ENCODE data around the gene AGBL1. TPM values are rescaled to one million over a fixed set of nuclear protein-coding genes. Genes with fewer than 3 reads are reported as not detected.

Gene AGBL1
- total RNA-seq, 1 experiment from 2014 or later, result not detected

- H2AFZ ChIP-seq, result no peak overlapping the region
- H3K27ac ChIP-seq, result no peak overlapping the region
- no peaks in the 10 kb centered on the region for H4K20me1 ChIP-seq (ENCODE audit: insufficient read depth)
- H3K36me3 ChIP-seq (ENCODE audit: low read depth), result no peaks in the 10 kb centered on the region
- H3K4me2 ChIP-seq, result no peak overlapping the region
- H3F3A ChIP-seq (ENCODE audit: insufficient read depth, low read depth), result no peaks in the 10 kb centered on the region
- no TSS peak for BruUV-seq (replicated peaks)
- no peak overlapping the region for H3K4me3 ChIP-seq
- H3K9me2 ChIP-seq (ENCODE audit: insufficient read depth), result no peaks in the 10 kb centered on the region
- TF ChIP-seq CTCF (conservative IDR thresholded peaks at IDR 0.05), result no peak
- H3K79me2 ChIP-seq (ENCODE audit: low read depth), result no peaks in the 10 kb centered on the region
- peaks cover 57% of the 10 kb centered on the region for H3K27me3 ChIP-seq (ENCODE audit: insufficient read depth, low read depth)
- POLR2A ChIA-PET (ENCODE audit: unreplicated experiment), result no interaction called here
- H3K4me1 ChIP-seq (replicated peaks; ENCODE audit: insufficient read depth), result no peaks in the 10 kb centered on the region
- CTCF ChIA-PET, result no interaction called here
- H3K9me3 ChIP-seq (ENCODE audit: insufficient read depth, low read depth), result no peaks in the 10 kb centered on the region
- no peak for DNase-seq
- intact Hi-C loops (cut with micrococcal nuclease; ENCODE audit: unreplicated experiment), result no loop called here
Observed at GRCh38 chr15:86064326-86064725, 15.3 kb upstream of the AGBL1 start.

- no TSS peak for BruUV-seq (replicated peaks)
Observed at GRCh38 chr15:86066174-86066834, 13.4 kb upstream of the AGBL1 start.

GRCh38 chr15:86073281-86073680, 6.4 kb upstream of the AGBL1 start:
- Histone ChIP-seq H3K9me3 (ENCODE audit: insufficient read depth, low read depth) (no peaks in the 10 kb centered on the region), H3K36me3 (ENCODE audit: low read depth) (no peaks in the 10 kb centered on the region), H3K79me2 (ENCODE audit: low read depth) (no peaks in the 10 kb centered on the region), H3K4me2 (no peak overlapping the region), H3K27me3 (ENCODE audit: insufficient read depth, low read depth) (peaks cover 29% of the 10 kb centered on the region), H3K4me3 (no peak overlapping the region), H3K4me1 (replicated peaks; ENCODE audit: insufficient read depth) (no peaks in the 10 kb centered on the region), H3K27ac (no peak overlapping the region), H2AFZ (no peak overlapping the region), H3F3A (ENCODE audit: insufficient read depth, low read depth) (no peaks in the 10 kb centered on the region), H3K9me2 (ENCODE audit: insufficient read depth) (no peaks in the 10 kb centered on the region), H4K20me1 (ENCODE audit: insufficient read depth) (no peaks in the 10 kb centered on the region; the same call in 1 of the 2 replicates)
- DNase-seq, result no peak
- TF ChIP-seq CTCF (conservative IDR thresholded peaks at IDR 0.05) (no peak), EZH2 (IDR thresholded peaks at IDR 0.05; ENCODE audit: low read depth) (no peak)
- ChIA-PET CTCF (no interaction called here), POLR2A (ENCODE audit: unreplicated experiment) (no interaction called here)
- no TSS peak for BruUV-seq (replicated peaks)
- intact Hi-C loops (cut with micrococcal nuclease; ENCODE audit: unreplicated experiment), result no loop called here

More at GRCh38 chr15:86066174-86066834, 13.4 kb upstream of the AGBL1 start:
- no peak overlapping the region for H3K27ac ChIP-seq
- H3K27me3 ChIP-seq (ENCODE audit: insufficient read depth, low read depth), result peaks cover 42% of the 10 kb centered on the region
- H3K36me3 ChIP-seq (ENCODE audit: low read depth), result no peaks in the 10 kb centered on the region
- TF ChIP-seq CTCF (conservative IDR thresholded peaks at IDR 0.05) (no peak), EZH2 (IDR thresholded peaks at IDR 0.05; ENCODE audit: low read depth) (no peak)
- no peaks in the 10 kb centered on the region for H3K79me2 ChIP-seq (ENCODE audit: low read depth)
- no peaks in the 10 kb centered on the region for H3K9me2 ChIP-seq (ENCODE audit: insufficient read depth)
- POLR2A ChIA-PET (ENCODE audit: unreplicated experiment), result no interaction called here
- CTCF ChIA-PET, result no interaction called here
- H4K20me1 ChIP-seq (ENCODE audit: insufficient read depth), result no peaks in the 10 kb centered on the region
- no peak overlapping the region for H3K4me2 ChIP-seq
- no peaks in the 10 kb centered on the region for H3K4me1 ChIP-seq (replicated peaks; ENCODE audit: insufficient read depth)
- no peak overlapping the region for H3K4me3 ChIP-seq
- no peaks in the 10 kb centered on the region for H3K9me3 ChIP-seq (ENCODE audit: insufficient read depth, low read depth)
- H3F3A ChIP-seq (ENCODE audit: insufficient read depth, low read depth), result no peaks in the 10 kb centered on the region
- intact Hi-C loops (cut with micrococcal nuclease; ENCODE audit: unreplicated experiment), result no loop called here
- no peak for DNase-seq
- H2AFZ ChIP-seq, result no peak overlapping the region

Data from PC-9 (cell line).